HG02610 (cell line): Measurements from ENCODE around the gene COA5.
A peak's percentile ranks its signal among the peaks of the same experiment; 100 is the strongest.

Source experiments
- ATAC-seq: cut with Tn5 transposase; IDR thresholded peaks from one replicate; pipeline ENCODE4 v1.9.1; 2021; ENCODE audit warnings: mild to moderate bottlenecking, moderate library complexity; ENCODE audit not compliant: unreplicated experiment

COA5 gene

GRCh38 chr2:98608116-98608961 lies at the start of gene COA5, which contains the start of gene UNC50:
COA5 (minus strand) TSS chr2:98608512; CDS start chr2:98608405, 107 bp downstream.
UNC50 (plus strand) TSS chr2:98608589; CDS start chr2:98609760, 1,171 bp downstream.
- peak; percentile 78 for ATAC-seq

GRCh38 chr2:98656800-98657199 lies 48.5 kb upstream of the COA5 start:
- no peak for ATAC-seq

- ATAC-seq: no peak
Observed at GRCh38 chr2:98654699-98655495, 46.6 kb upstream of the COA5 start.

- ATAC-seq: no peak
Observed at GRCh38 chr2:98650998-98651397, 42.7 kb upstream of the COA5 start.

- no peak for ATAC-seq
Observed at GRCh38 chr2:98649992-98650375, 41.7 kb upstream of the COA5 start.

- ATAC-seq: peak; percentile 60
Observed at GRCh38 chr2:98649135-98649991, 41.1 kb upstream of the COA5 start.

GRCh38 chr2:98648451-98648850 lies 40.1 kb upstream of the COA5 start:
- no peak for ATAC-seq

- ATAC-seq: no peak
Observed at GRCh38 chr2:98647636-98648035, 39.3 kb upstream of the COA5 start.

- no peak for ATAC-seq
Observed at GRCh38 chr2:98643496-98644100, 35.3 kb upstream of the COA5 start.

GRCh38 chr2:98637401-98638147 lies 29.3 kb upstream of the COA5 start:
- ATAC-seq: peak; percentile 82

GRCh38 chr2:98634406-98635092 lies 26.2 kb upstream of the COA5 start:
- no peak for ATAC-seq

- ATAC-seq: no peak
Observed at GRCh38 chr2:98632351-98632750, 24.0 kb upstream of the COA5 start.

GRCh38 chr2:98623657-98624056 lies 15.3 kb upstream of the COA5 start:
- ATAC-seq: no peak

GRCh38 chr2:98617149-98617548 lies 8.8 kb upstream of the COA5 start:
- ATAC-seq: no peak

- no peak for ATAC-seq
Observed at GRCh38 chr2:98615481-98615880, 7.2 kb upstream of the COA5 start.

GRCh38 chr2:98614024-98614739 lies 5.9 kb upstream of the COA5 start:
- no peak for ATAC-seq

- ATAC-seq: no peak
Observed at GRCh38 chr2:98608962-98609604, 771 bp upstream of the COA5 start.

- no peak for ATAC-seq
Observed at GRCh38 chr2:98607741-98608115, 584 bp downstream of the COA5 start.
